22Rv1 (cell line): ENCODE data around the gene UPK3A.

Source experiments
- H3K27ac ChIP-seq: fragments of 450-650 bp; 2 replicates; pipeline ENCODE4 v1.5.1; 2017
- ZFX ChIP-seq: fragments of 450-650 bp; IDR thresholded peaks from 2 replicates; pipeline ENCODE4 v1.6.1; 2017; ENCODE audit warnings: antibody characterized with exemption, borderline replicate concordance
- TF ChIP-seq, protein P1 (sequence below): fragments of 450-650 bp; IDR thresholded peaks from 2 replicates; pipeline ENCODE4 v1.5.1; 2017; ENCODE audit warnings: mild to moderate bottlenecking

Gene UPK3A

DNA sequence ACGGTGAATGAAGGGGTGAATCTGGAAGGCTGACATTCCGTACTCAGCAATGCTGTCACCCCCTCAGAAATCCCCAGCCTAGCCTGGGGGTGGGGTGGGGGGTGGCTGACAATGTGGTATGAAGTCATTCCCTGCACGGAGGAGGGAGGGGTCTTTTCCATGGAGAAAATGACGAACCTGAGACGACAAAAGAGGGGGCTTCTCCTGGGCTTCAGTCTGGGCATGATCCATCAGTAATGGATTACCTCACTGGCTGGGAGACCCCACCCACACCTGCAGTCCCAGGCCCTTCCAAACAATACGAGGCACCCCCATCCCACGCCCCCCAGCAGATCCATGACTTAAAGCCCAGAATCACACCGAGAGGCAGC is 45.1 kb upstream of the UPK3A start:
- TF ChIP-seq, protein P1, sequence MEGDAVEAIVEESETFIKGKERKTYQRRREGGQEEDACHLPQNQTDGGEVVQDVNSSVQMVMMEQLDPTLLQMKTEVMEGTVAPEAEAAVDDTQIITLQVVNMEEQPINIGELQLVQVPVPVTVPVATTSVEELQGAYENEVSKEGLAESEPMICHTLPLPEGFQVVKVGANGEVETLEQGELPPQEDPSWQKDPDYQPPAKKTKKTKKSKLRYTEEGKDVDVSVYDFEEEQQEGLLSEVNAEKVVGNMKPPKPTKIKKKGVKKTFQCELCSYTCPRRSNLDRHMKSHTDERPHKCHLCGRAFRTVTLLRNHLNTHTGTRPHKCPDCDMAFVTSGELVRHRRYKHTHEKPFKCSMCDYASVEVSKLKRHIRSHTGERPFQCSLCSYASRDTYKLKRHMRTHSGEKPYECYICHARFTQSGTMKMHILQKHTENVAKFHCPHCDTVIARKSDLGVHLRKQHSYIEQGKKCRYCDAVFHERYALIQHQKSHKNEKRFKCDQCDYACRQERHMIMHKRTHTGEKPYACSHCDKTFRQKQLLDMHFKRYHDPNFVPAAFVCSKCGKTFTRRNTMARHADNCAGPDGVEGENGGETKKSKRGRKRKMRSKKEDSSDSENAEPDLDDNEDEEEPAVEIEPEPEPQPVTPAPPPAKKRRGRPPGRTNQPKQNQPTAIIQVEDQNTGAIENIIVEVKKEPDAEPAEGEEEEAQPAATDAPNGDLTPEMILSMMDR = no peak
- no peak for TF ChIP-seq ZFX
- no peak overlapping the region for H3K27ac ChIP-seq

DNA sequence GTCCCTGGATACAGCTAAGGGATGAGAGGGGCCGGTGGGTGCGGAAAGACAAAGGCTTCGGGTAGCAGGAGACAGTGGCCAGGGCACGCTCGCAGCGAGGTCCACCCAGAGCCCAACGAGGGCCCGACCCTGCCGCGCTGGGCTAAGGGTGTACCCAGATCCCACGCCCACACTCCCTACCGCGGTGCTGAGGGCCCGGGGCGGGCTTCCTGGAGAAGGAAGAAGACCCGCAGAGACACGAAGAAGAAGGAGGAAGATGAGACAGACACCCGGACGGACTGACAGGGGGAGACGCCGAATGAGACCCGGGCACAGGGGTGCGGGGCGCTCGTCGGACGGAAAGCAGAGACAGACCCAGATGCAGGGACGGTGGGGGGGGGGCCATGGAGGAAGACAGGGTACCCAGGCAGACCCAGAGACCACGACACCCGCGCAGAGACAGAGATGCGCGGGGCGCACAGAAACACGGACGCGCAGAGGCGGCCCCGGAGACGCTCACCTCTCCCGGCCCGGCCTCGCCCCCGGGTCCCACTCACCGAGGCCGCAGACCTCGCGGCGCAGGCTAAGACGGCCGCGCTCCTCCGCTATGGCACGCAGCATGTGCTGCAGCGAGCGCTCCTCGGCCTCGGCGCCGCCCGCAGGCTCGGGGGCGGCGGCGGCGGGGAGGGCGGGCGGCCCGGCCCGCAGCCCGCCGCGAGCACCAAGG is 44.5 kb upstream of the UPK3A start:
- no peak overlapping the region for H3K27ac ChIP-seq
- TF ChIP-seq, protein P1 = no peak
- no peak for TF ChIP-seq ZFX

DNA sequence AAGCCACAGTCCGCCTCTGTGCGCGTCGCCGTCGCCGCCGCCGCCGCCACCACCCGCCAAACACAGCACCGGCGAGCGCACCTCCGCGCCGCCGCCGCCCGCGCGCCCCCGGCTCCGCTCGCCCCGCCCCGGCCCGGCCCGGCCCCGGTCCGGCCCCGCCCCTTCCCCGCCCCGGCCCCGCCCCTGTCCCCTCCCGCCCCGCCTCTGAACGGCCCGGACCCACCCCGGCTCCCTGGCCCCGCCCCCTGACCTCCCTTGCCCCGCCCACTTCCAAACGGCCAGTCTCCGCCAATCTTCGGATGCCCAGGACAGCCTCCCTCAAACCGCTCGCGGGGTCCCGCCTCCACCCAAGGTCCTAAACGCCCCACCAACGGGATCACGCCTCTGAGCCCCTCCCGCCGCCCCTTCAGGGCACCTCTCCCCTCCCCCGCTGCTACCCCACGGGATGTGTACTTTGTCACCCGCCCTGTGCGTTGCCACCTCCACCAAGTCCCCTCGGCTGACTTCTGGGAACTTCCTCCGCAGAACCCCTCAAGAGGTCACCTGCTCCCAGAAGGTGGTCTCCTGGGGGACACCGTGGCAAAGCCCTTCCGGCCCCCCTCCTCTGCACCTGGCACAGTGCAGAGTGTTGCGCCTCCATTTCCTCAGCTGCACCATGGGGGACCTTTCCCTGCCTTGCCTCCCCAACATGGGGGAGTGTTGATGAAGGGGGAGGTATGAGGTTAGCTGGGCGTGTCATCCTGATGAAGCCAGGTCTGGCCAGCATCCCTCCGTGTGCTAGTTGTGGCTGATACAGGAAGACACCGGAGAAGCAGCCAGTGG is 43.7 kb upstream of the UPK3A start, which contains the start of gene KIAA0930:
Gene KIAA0930 (minus strand): TSS at position 85 of the 822 bp plus-strand sequence. CDS start 191 bp downstream, outside the sequence.
- TF ChIP-seq ZFX = no peak
- TF ChIP-seq, protein P1 = no peak
- H3K27ac ChIP-seq = peak within 1 kb of the TSS; percentile 59

DNA sequence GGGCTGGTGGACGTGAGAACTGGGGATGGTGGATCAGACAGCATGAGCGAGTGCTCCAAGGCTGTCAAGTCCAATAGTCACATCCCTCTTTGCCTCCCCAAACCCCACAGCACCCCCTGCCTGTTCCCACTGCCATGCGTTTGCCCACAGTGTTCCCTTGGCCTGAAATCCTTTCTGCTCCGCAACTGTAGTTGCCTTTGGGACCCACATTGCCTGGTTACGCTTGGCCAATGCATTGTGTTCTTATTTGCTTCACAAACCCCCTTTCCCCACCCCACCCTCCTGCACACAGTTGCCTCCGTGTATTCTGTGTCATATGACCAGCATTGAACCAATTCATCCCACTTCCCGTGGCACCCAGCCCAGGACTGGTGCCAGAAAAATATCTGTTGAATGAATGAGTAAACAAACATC is 42.0 kb upstream of the UPK3A start:
- TF ChIP-seq, protein P1 = peak; percentile 19
- no peak for TF ChIP-seq ZFX
- H3K27ac ChIP-seq = peak overlapping the region; percentile 59

DNA sequence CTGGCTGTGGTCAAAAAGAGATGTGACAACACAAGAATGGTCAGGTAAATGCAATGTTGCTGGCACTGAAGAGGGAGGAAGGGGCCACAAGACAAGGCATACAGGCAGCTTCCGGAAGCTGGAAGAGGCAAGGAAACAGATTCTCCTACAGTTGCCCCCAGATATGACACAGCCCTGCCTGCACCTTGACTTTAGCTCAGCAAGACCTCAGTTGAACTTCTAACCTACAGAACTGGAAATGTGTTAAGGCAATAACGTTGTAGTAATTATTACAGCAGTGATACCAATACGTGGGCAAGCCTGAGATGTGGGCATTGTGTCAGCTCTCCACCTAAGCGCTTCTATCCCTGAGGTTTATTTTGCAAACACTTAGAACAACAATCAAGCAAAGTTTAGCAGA is 39.8 kb upstream of the UPK3A start:
- peak overlapping the region; percentile 97 for H3K27ac ChIP-seq
- TF ChIP-seq, protein P1 = no peak
- no peak for TF ChIP-seq ZFX

DNA sequence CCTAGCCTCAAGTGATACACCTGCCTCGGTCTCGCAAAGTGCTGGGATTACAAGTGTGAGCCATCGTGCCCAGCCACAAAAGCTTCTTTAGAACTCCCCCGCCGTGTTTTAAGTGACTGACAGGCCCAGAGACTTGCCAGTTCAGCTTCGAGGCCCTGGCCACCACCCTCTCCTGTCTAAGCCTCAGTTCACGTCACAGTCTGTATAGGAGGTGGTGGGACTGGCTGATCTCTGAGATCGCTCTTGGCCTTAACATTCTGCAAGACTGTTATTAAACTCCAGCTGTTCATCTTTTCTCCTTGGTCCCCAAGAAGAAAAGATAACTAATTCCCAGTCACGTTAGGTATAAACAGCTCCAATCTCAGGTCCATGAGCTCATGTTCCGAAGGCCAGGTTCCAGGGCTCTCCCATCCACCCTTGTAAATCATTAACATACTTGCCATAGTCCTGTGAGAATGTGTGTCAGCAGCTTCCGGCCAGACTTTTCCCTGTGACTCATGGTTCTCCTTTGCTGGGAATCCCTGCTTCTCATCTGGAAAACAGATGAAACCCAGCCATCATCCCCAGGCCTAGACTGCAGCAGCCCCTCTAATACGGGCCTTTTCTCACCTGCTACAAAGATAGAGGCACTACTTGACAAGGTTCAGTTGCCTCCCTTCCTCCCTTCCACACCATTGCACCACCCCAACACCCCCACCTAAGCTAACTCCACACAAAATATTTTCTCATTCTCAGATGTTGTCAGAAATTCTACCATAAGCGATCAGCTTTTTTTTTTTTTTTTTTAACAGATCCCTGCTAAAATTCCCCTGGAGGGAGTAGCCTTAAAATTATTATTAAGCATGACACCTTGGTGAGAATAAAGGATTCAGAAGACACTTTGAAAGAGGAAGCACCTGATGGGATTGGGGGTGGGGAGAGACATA is 38.4 kb upstream of the UPK3A start:
- TF ChIP-seq, protein P1 = no peak
- no peak for TF ChIP-seq ZFX
- H3K27ac ChIP-seq = peak overlapping the region; percentile 97
